GM12878 (cell line): Measurements from ENCODE around the gene SBNO2. TPM values are rescaled to one million over a fixed set of nuclear protein-coding genes. Genes with fewer than 3 reads are reported as not detected.

Experiments used
- BACH1 ChIP-seq: fragments of 450-650 bp; IDR thresholded peaks from 2 replicates; pipeline ENCODE4 v1.6.1; 2017; ENCODE audit warnings: mild to moderate bottlenecking, borderline replicate concordance
- BCL11A ChIP-seq: IDR thresholded peaks from 2 replicates; pipeline ENCODE4 v1.6.1; 2011; ENCODE audit warnings: low read depth, low read length
- CHD4 ChIP-seq: fragments of 200-600 bp; sonication (generic); IDR thresholded peaks from 2 replicates; pipeline ENCODE4 v1.6.1; 2016; ENCODE audit warnings: mild to moderate bottlenecking
- FOS ChIP-seq: IDR thresholded peaks from 3 replicates; pipeline ENCODE4 v1.6.1; 2011; ENCODE audit warnings: borderline replicate concordance; ENCODE audit not compliant: insufficient read length; ENCODE audit errors: extremely low read depth
- KAT2A ChIP-seq: conservative IDR thresholded peaks from 2 replicates; pipeline ENCODE4 v1.6.1; 2011; ENCODE audit warnings: low read depth, low read length; ENCODE audit not compliant: control insufficient read depth
- NFXL1 ChIP-seq: fragments of 450-650 bp; IDR thresholded peaks from 2 replicates; pipeline ENCODE4 v1.6.1; 2017; ENCODE audit warnings: antibody characterized with exemption, mild to moderate bottlenecking, borderline replicate concordance
- NRF1 ChIP-seq: conservative IDR thresholded peaks from 2 replicates; pipeline ENCODE4 v1.6.1; 2011; ENCODE audit warnings: mild to moderate bottlenecking, low read depth, low read length, improper control_type of control experiment
- PML ChIP-seq: IDR thresholded peaks from 2 replicates; pipeline ENCODE4 v1.6.1; 2012; ENCODE audit warnings: low read length, inconsistent platforms
- RELB ChIP-seq: fragments of 450-650 bp; IDR thresholded peaks from 2 replicates; pipeline ENCODE4 v1.6.1; 2017; ENCODE audit warnings: low read depth, mild to moderate bottlenecking, moderate library complexity
- REST ChIP-seq: IDR thresholded peaks from 2 replicates; pipeline ENCODE4 v1.6.1; 2012; ENCODE audit warnings: mild to moderate bottlenecking, low read depth, low read length
- SMC3 ChIP-seq: IDR thresholded peaks from 2 replicates; pipeline ENCODE4 v1.6.1; 2011; ENCODE audit warnings: low read length, improper control_type of control experiment, borderline replicate concordance
- SP1 ChIP-seq: IDR thresholded peaks from one replicate; pipeline ENCODE4 v1.6.1; 2011; ENCODE audit warnings: low read depth, low read length
- polyA plus RNA-seq, 11 experiments: library from polyadenylated mRNA; depleted of rRNA in 4 of 11; unstranded in 6 of 11; stranded (reverse) in 5 of 11; fragments of >200 nt; fragmentation: Nextera tagmentation in 4 of 11; fragmentation: Illumina TruSeq in 1 of 11; extraction: Ambion mirVana in 4 of 11; extraction: Trizol in 1 of 11; gene quantifications; 1 replicate in 1 of 11; 2 replicates in 10 of 11; pipeline versions ENCODE4 v1.2.1 to v1.2.3, GENCODE V29; 2011 to 2016; ENCODE audit warnings: inconsistent platforms in 2 of 11, missing spikeins in 2 of 11, low read depth in 1 of 11
- total RNA-seq, 4 experiments: library from RNA; depleted of rRNA in 3 of 4; stranded (reverse); fragments of >200 nt in 3 of 4; fragmentation: Illumina TruSeq in 1 of 4; extraction: Trizol in 1 of 4; gene quantifications; 2 replicates each; pipeline versions ENCODE4 v1.2.1 to v1.2.3, GENCODE V29; 2013 to 2021
- TF ChIP-seq, protein P1 (sequence below): IDR thresholded peaks from 2 replicates; pipeline ENCODE4 v1.6.1; 2012; ENCODE audit warnings: improper control_type of control experiment, low read depth, low read length; ENCODE audit not compliant: insufficient replicate concordance
- TF ChIP-seq, protein P2 (sequence below): fragments of 450-650 bp; IDR thresholded peaks from 2 replicates; pipeline ENCODE4 v1.6.1; 2017; ENCODE audit warnings: antibody characterized with exemption, mild to moderate bottlenecking, moderate library complexity

SBNO2 gene
- total and polyA plus RNA-seq, 10 of the 15 experiments (the other 5 are each of a cell fraction or from before 2014, with no cell fraction given) = 0.08 to 44.6 (median 5.4) TPM

GRCh38 chr19:1103708-1104310 is 70.3 kb downstream of the SBNO2 start, which contains the start of gene GPX4 (continued):
- TF ChIP-seq, protein P1, sequence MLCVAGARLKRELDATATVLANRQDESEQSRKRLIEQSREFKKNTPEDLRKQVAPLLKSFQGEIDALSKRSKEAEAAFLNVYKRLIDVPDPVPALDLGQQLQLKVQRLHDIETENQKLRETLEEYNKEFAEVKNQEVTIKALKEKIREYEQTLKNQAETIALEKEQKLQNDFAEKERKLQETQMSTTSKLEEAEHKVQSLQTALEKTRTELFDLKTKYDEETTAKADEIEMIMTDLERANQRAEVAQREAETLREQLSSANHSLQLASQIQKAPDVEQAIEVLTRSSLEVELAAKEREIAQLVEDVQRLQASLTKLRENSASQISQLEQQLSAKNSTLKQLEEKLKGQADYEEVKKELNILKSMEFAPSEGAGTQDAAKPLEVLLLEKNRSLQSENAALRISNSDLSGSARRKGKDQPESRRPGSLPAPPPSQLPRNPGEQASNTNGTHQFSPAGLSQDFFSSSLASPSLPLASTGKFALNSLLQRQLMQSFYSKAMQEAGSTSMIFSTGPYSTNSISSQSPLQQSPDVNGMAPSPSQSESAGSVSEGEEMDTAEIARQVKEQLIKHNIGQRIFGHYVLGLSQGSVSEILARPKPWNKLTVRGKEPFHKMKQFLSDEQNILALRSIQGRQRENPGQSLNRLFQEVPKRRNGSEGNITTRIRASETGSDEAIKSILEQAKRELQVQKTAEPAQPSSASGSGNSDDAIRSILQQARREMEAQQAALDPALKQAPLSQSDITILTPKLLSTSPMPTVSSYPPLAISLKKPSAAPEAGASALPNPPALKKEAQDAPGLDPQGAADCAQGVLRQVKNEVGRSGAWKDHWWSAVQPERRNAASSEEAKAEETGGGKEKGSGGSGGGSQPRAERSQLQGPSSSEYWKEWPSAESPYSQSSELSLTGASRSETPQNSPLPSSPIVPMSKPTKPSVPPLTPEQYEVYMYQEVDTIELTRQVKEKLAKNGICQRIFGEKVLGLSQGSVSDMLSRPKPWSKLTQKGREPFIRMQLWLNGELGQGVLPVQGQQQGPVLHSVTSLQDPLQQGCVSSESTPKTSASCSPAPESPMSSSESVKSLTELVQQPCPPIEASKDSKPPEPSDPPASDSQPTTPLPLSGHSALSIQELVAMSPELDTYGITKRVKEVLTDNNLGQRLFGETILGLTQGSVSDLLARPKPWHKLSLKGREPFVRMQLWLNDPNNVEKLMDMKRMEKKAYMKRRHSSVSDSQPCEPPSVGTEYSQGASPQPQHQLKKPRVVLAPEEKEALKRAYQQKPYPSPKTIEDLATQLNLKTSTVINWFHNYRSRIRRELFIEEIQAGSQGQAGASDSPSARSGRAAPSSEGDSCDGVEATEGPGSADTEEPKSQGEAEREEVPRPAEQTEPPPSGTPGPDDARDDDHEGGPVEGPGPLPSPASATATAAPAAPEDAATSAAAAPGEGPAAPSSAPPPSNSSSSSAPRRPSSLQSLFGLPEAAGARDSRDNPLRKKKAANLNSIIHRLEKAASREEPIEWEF = no peak
- no peak for TF ChIP-seq CHD4
- peak; percentile 93 for TF ChIP-seq SP1
- TF ChIP-seq, protein P2, sequence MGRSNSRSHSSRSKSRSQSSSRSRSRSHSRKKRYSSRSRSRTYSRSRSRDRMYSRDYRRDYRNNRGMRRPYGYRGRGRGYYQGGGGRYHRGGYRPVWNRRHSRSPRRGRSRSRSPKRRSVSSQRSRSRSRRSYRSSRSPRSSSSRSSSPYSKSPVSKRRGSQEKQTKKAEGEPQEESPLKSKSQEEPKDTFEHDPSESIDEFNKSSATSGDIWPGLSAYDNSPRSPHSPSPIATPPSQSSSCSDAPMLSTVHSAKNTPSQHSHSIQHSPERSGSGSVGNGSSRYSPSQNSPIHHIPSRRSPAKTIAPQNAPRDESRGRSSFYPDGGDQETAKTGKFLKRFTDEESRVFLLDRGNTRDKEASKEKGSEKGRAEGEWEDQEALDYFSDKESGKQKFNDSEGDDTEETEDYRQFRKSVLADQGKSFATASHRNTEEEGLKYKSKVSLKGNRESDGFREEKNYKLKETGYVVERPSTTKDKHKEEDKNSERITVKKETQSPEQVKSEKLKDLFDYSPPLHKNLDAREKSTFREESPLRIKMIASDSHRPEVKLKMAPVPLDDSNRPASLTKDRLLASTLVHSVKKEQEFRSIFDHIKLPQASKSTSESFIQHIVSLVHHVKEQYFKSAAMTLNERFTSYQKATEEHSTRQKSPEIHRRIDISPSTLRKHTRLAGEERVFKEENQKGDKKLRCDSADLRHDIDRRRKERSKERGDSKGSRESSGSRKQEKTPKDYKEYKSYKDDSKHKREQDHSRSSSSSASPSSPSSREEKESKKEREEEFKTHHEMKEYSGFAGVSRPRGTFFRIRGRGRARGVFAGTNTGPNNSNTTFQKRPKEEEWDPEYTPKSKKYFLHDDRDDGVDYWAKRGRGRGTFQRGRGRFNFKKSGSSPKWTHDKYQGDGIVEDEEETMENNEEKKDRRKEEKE = no peak
- no peak for TF ChIP-seq KAT2A
- TF ChIP-seq RELB = no peak
- peak; percentile 34 for TF ChIP-seq FOS
- TF ChIP-seq REST = no peak
- TF ChIP-seq SMC3 = no peak
- peak; percentile 38; the same call in 1 of the 2 replicates for TF ChIP-seq NRF1
- TF ChIP-seq NFXL1 = no peak
- peak; percentile 95 for TF ChIP-seq BACH1
- no peak for TF ChIP-seq BCL11A
- TF ChIP-seq PML = peak; percentile 79; the same call in 1 of the 2 replicates
